OCI-LY7 (cell line): ENCODE data around the gene GRB10. TPM values are rescaled to one million over a fixed set of nuclear protein-coding genes. Genes with fewer than 3 reads are reported as not detected.

Experiments
- BruUV-seq: library from RNA; stranded (reverse); fragments of 400-500 nt; replicated peaks from 2 replicates; lab custom pipeline; 2021; lab: Mats Ljungman, UMichigan
- CTCF ChIA-PET: fragments of 300-600 bp; sonication (Branson Sonifier 250); formaldehyde crosslinking; loops from one replicate; lab custom pipeline; 2022; ENCODE audit warnings: antibody characterized with exemption; ENCODE audit not compliant: unreplicated experiment; lab: Charles Lee
- POLR2A ChIA-PET: fragments of 300-600 bp; sonication (Branson Sonifier 250); formaldehyde crosslinking; loops from one replicate; lab custom pipeline; 2022; ENCODE audit warnings: antibody characterized with exemption; lab: Charles Lee
- DNase-seq: peaks from one replicate; pipeline ENCODE4 v3.0.0-alpha.2; 2015; ENCODE audit warnings: low spot score
- H2AFZ ChIP-seq: fragments of 200-600 bp; sonication (generic), shearing (Covaris generic); 2 replicates; pipeline ENCODE4 v1.6.1; 2014; ENCODE audit warnings: mild to moderate bottlenecking, antibody characterized with exemption, low read length, moderate library complexity
- H3K27ac ChIP-seq: fragments of 200-600 bp; sonication (generic); 2 replicates; pipeline ENCODE4 v1.5.1; 2014; ENCODE audit warnings: mixed run types, low read depth, mild to moderate bottlenecking, moderate library complexity, low read length, inconsistent platforms; ENCODE audit not compliant: poor library complexity, severe bottlenecking
- H3K36me3 ChIP-seq: fragments of 200-600 bp; sonication (generic); 2 replicates; pipeline ENCODE4 v1.6.1; 2014; ENCODE audit warnings: mild to moderate bottlenecking, antibody characterized with exemption, low read length, moderate library complexity, mixed read lengths; ENCODE audit not compliant: insufficient read depth
- H3K4me1 ChIP-seq: fragments of 200-600 bp; sonication (generic); 2 replicates; pipeline ENCODE4 v1.5.1; 2014; ENCODE audit warnings: mild to moderate bottlenecking, low read length; ENCODE audit not compliant: insufficient read depth, poor library complexity, severe bottlenecking
- H3K4me2 ChIP-seq: fragments of 200-600 bp; sonication (generic); 2 replicates; pipeline ENCODE4 v1.6.1; 2014; ENCODE audit warnings: mild to moderate bottlenecking, low read length
- H3K4me3 ChIP-seq: fragments of 200-600 bp; sonication (generic); 2 replicates; pipeline ENCODE4 v1.5.1; 2014; ENCODE audit warnings: mild to moderate bottlenecking, low read depth, low read length; ENCODE audit not compliant: poor library complexity, severe bottlenecking
- H3K79me2 ChIP-seq: fragments of 200-600 bp; sonication (generic); 2 replicates; pipeline ENCODE4 v1.6.1; 2016; ENCODE audit warnings: low read depth, mild to moderate bottlenecking, low read length, moderate library complexity, mixed read lengths; ENCODE audit not compliant: insufficient read depth
- H3K9me2 ChIP-seq: fragments of 200-600 bp; sonication (generic); 2 replicates; pipeline ENCODE4 v1.6.1; 2016; ENCODE audit warnings: mild to moderate bottlenecking, low read length, mixed read lengths; ENCODE audit not compliant: insufficient read depth
- H3K9me3 ChIP-seq: fragments of 200-600 bp; sonication (generic); 2 replicates; pipeline ENCODE4 v1.6.1; 2014; ENCODE audit warnings: mild to moderate bottlenecking, mixed run types, low read length, mixed read lengths
- H4K20me1 ChIP-seq: fragments of 200-600 bp; sonication (generic); 2 replicates; pipeline ENCODE4 v1.6.1; 2014; ENCODE audit warnings: mild to moderate bottlenecking, antibody characterized with exemption, low read length, moderate library complexity, mixed read lengths; ENCODE audit not compliant: insufficient read depth
- CTCF ChIP-seq: fragments of 200-600 bp; sonication (generic); conservative IDR thresholded peaks from 2 replicates; pipeline ENCODE4 v1.5.1; 2014; ENCODE audit warnings: mild to moderate bottlenecking, antibody characterized with exemption, low read length, moderate library complexity, mixed read lengths
- EZH2phosphoT487 ChIP-seq: fragments of 200-600 bp; sonication (generic); IDR thresholded peaks from 2 replicates; pipeline ENCODE4 v1.6.1; 2018; ENCODE audit warnings: low read depth, borderline replicate concordance, mild to moderate bottlenecking, mixed run types, antibody characterized with exemption, low read length, moderate library complexity, mixed read lengths
- intact Hi-C: fragments of 100-400 bp; cut with micrococcal nuclease; formaldehyde crosslinking; loops from one replicate; pipeline ENCODE4 v1.10.0; 2022; ENCODE audit not compliant: unreplicated experiment
- total RNA-seq, 2 experiments: library from RNA; depleted of rRNA in 1 of 2; stranded (reverse); fragments of >200 nt in 1 of 2; shearing (Covaris generic) in 1 of 2; gene quantifications; 2 replicates each; pipeline ENCODE4 v1.2.3, GENCODE V29; 2014 to 2022

GRB10 gene
- total RNA-seq, 2 experiments from 2014 or later, result not detected

- no peaks in the 10 kb centered on the region for H3K4me1 ChIP-seq
- no peaks in the 10 kb centered on the region for H3K36me3 ChIP-seq
- DNase-seq, result no peak
- CTCF ChIA-PET, result no interaction called here
- H3K27ac ChIP-seq, result no peak overlapping the region
- H3K79me2 ChIP-seq, result no peaks in the 10 kb centered on the region
- no peaks in the 10 kb centered on the region for H3K9me3 ChIP-seq
- H3K9me2 ChIP-seq, result no peaks in the 10 kb centered on the region
- no peaks in the 10 kb centered on the region for H4K20me1 ChIP-seq
- H2AFZ ChIP-seq, result no peak overlapping the region
- TF ChIP-seq CTCF, result no peak
- TF ChIP-seq EZH2phosphoT487, result no peak
- H3K4me3 ChIP-seq, result no peak overlapping the region
- POLR2A ChIA-PET, result no interaction called here
- H3K4me2 ChIP-seq, result no peak overlapping the region
- intact Hi-C loops, result loop anchor here (10.0 kb wide), 1 partner anchor 65 kb away; no protein-coding TSS in a partner anchor
- no TSS peak for BruUV-seq
Measured at GRCh38 chr7:50669890-50670289, 112.8 kb downstream of the GRB10 start.

GRCh38 chr7:50667789-50668226 is 114.9 kb downstream of the GRB10 start:
- H2AFZ ChIP-seq, result no peak overlapping the region
- H3K79me2 ChIP-seq, result no peaks in the 10 kb centered on the region
- no peak overlapping the region for H3K4me2 ChIP-seq
- H3K9me2 ChIP-seq, result no peaks in the 10 kb centered on the region
- no peaks in the 10 kb centered on the region for H3K4me1 ChIP-seq
- ChIA-PET CTCF (no interaction called here), POLR2A (interaction anchor here (0.6 kb wide), 1 partner anchor 63 kb away, joined by 4 read pairs; no protein-coding TSS in a partner anchor)
- H4K20me1 ChIP-seq, result no peaks in the 10 kb centered on the region
- no peaks in the 10 kb centered on the region for H3K36me3 ChIP-seq
- BruUV-seq, result no TSS peak
- no peak for DNase-seq
- H3K27ac ChIP-seq, result no peak overlapping the region
- H3K9me3 ChIP-seq, result no peaks in the 10 kb centered on the region
- no peak overlapping the region for H3K4me3 ChIP-seq
- intact Hi-C loops, result loop anchor here (10.0 kb wide), 1 partner anchor 63 kb away; no protein-coding TSS in a partner anchor
- TF ChIP-seq EZH2phosphoT487 (no peak), CTCF (no peak)

- no peak for TF ChIP-seq EZH2phosphoT487
- no peak for TF ChIP-seq CTCF
- BruUV-seq, result no TSS peak
- no peak for DNase-seq
- Histone ChIP-seq H3K9me3 (no peaks in the 10 kb centered on the region), H3K9me2 (no peaks in the 10 kb centered on the region), H3K4me3 (no peak overlapping the region), H3K4me2 (no peak overlapping the region), H4K20me1 (no peaks in the 10 kb centered on the region), H3K36me3 (no peaks in the 10 kb centered on the region), H3K79me2 (no peaks in the 10 kb centered on the region), H3K4me1 (no peaks in the 10 kb centered on the region), H3K27ac (no peak overlapping the region), H2AFZ (no peak overlapping the region)
- CTCF ChIA-PET, result no interaction called here
- intact Hi-C loops, result loop anchor here (10.0 kb wide), 1 partner anchor 63 kb away; no protein-coding TSS in a partner anchor
- POLR2A ChIA-PET, result interaction anchor here (1.1 kb wide), 1 partner anchor 8 kb away, joined by 5 read pairs; no protein-coding TSS in a partner anchor
Measured at GRCh38 chr7:50667338-50667737, 115.4 kb downstream of the GRB10 start.
